HCT116 (cell line): ENCODE measurements around the gene TJAP1. TPM values are rescaled to one million over a fixed set of nuclear protein-coding genes. Genes with fewer than 3 reads are reported as not detected.

Experiments
- ATAC-seq: fragments of 200-7000 bp; cut with Tn5 transposase; 2 replicates; pipeline ENCODE4 v1.9.1; 2020; ENCODE audit warnings: mild to moderate bottlenecking, moderate library complexity
- BruUV-seq: library from RNA; stranded (reverse); fragments of 400-500 nt; replicated peaks from 2 replicates; lab custom pipeline; 2021; lab: Mats Ljungman, UMichigan
- CTCF ChIA-PET: fragments of 300-600 bp; sonication (Branson Sonifier 250); formaldehyde crosslinking; loops from one replicate; lab custom pipeline; 2021; ENCODE audit warnings: antibody characterized with exemption; lab: Charles Lee
- POLR2A ChIA-PET: fragments of 300-600, 350-600 bp; sonication (Branson Sonifier 250); formaldehyde crosslinking; loops from one replicate; lab custom pipeline; 2021; ENCODE audit warnings: antibody characterized with exemption; lab: Charles Lee
- RAD21 ChIA-PET, 2 experiments: fragments of 300-600 bp; sonication (Branson Sonifier 250); formaldehyde crosslinking; loops; one replicate each; lab custom pipeline; 2023; ENCODE audit warnings: low total read pairs in 2 of 2; ENCODE audit not compliant: uncharacterized antibody in 2 of 2, unreplicated experiment in 2 of 2, low non-redundant PET in 1 of 2; lab: Charles Lee
- DNase-seq: peaks from one replicate; pipeline ENCODE4 v3.0.0-alpha.2; 2010; ENCODE audit warnings: low read depth, low spot score
- H2AFZ ChIP-seq: fragments of 200-600 bp; shearing (Covaris generic), sonication (generic); 2 replicates; pipeline ENCODE4 v1.6.1; 2017; ENCODE audit warnings: low read depth, mixed run types, mixed read lengths, antibody characterized with exemption, low read length; ENCODE audit not compliant: poor library complexity, severe bottlenecking
- H3K27ac ChIP-seq: 2 replicates; pipeline ENCODE4 v1.5.1; 2012; ENCODE audit warnings: low read depth, low read length
- H3K27me3 ChIP-seq: fragments of 200-600 bp; sonication (generic); 2 replicates; pipeline ENCODE4 v1.6.1; 2016; ENCODE audit warnings: mixed run types, low read length, mixed read lengths; ENCODE audit not compliant: insufficient read depth
- H3K36me3 ChIP-seq, 2 experiments: fragments of 200-500 bp in 1 of 2; fragments of 200-600 bp in 1 of 2; sonication (Bioruptor generic) in 1 of 2; sonication (generic) in 1 of 2; 2 replicates each; pipeline versions ENCODE4 v1.5.1 to v1.6.1; 2014 to 2016; ENCODE audit warnings: low read length in 2 of 2, inconsistent platforms in 1 of 2, mixed read lengths in 1 of 2, mixed run types in 1 of 2; ENCODE audit not compliant: insufficient read depth in 2 of 2, control insufficient read depth in 1 of 2
- H3K4me1 ChIP-seq, 2 experiments: fragments of 200-600 bp in 1 of 2; sonication (generic) in 1 of 2; 2 replicates each; pipeline versions ENCODE4 v1.5.1 to v1.6.1; 2012 to 2017; ENCODE audit warnings: low read length in 2 of 2, inconsistent platforms in 1 of 2, mild to moderate bottlenecking in 1 of 2, mixed read lengths in 1 of 2, mixed run types in 1 of 2, moderate library complexity in 1 of 2; ENCODE audit not compliant: insufficient read depth in 2 of 2, control insufficient read depth in 1 of 2
- H3K4me2 ChIP-seq: fragments of 200-600 bp; sonication (generic); 2 replicates; pipeline ENCODE4 v1.6.1; 2017; ENCODE audit warnings: mixed run types, low read length, mixed read lengths
- H3K4me3 ChIP-seq, 2 experiments: fragments of 200-600 bp in 1 of 2; sonication (generic) in 1 of 2; replicated peaks in 1 of 2; 2 replicates each; pipeline ENCODE4 v1.5.1; 2011 to 2016; ENCODE audit warnings: low read length in 2 of 2, control low read depth in 1 of 2, low read depth in 1 of 2, mild to moderate bottlenecking in 1 of 2, mixed read lengths in 1 of 2, mixed run types in 1 of 2
- H3K79me2 ChIP-seq: fragments of 200-600 bp; sonication (generic); 2 replicates; pipeline ENCODE4 v1.6.1; 2017; ENCODE audit warnings: mild to moderate bottlenecking, mixed run types, low read length, moderate library complexity, mixed read lengths; ENCODE audit not compliant: insufficient read depth
- H3K9ac ChIP-seq: fragments of 200-600 bp; sonication (generic); 2 replicates; pipeline ENCODE4 v1.6.1; 2016; ENCODE audit warnings: low read length, mixed read lengths
- H3K9me2 ChIP-seq: fragments of 200-600 bp; sonication (generic), shearing (Covaris generic); 2 replicates; pipeline ENCODE4 v1.6.1; 2017; ENCODE audit warnings: mixed run types, mild to moderate bottlenecking, moderate library complexity; ENCODE audit not compliant: insufficient read depth
- H3K9me3 ChIP-seq, 2 experiments: fragments of 200-500 bp in 1 of 2; fragments of 200-600 bp in 1 of 2; sonication (Bioruptor generic) in 1 of 2; sonication (generic) in 1 of 2; 2 replicates each; pipeline ENCODE4 v1.6.1; 2014 to 2017; ENCODE audit warnings: low read length in 2 of 2, mixed read lengths in 2 of 2, inconsistent platforms in 1 of 2, low read depth in 1 of 2, mild to moderate bottlenecking in 1 of 2, mixed run types in 1 of 2, moderate library complexity in 1 of 2; ENCODE audit not compliant: control insufficient read depth in 1 of 2, insufficient read depth in 1 of 2
- H4K20me1 ChIP-seq: fragments of 200-600 bp; sonication (generic), shearing (Covaris generic); 2 replicates; pipeline ENCODE4 v1.6.1; 2017; ENCODE audit warnings: mixed run types, mild to moderate bottlenecking, moderate library complexity; ENCODE audit not compliant: insufficient read depth
- ATF3 ChIP-seq: IDR thresholded peaks from 2 replicates; pipeline ENCODE4 v1.6.1; 2012
- CBX3 ChIP-seq: IDR thresholded peaks from 2 replicates; pipeline ENCODE4 v1.6.1; 2012; ENCODE audit warnings: low read depth
- CTCF ChIP-seq, 3 experiments: fragments of 200-600 bp in 1 of 3; sonication (generic) in 1 of 3; IDR thresholded peaks in 2 of 3; conservative IDR thresholded peaks in 1 of 3; 2 replicates each; pipeline ENCODE4 v1.5.1; 2012 to 2017; ENCODE audit warnings: low read depth in 2 of 3, low read length in 2 of 3, antibody characterized with exemption in 1 of 3, borderline replicate concordance in 1 of 3, control low read depth in 1 of 3, mild to moderate bottlenecking in 1 of 3, mixed read lengths in 1 of 3, mixed run types in 1 of 3, moderate library complexity in 1 of 3; ENCODE audit not compliant: insufficient read depth in 1 of 3
- ELF1 ChIP-seq: IDR thresholded peaks from 2 replicates; pipeline ENCODE4 v1.6.1; 2012; ENCODE audit warnings: low read depth, borderline replicate concordance
- EZH2phosphoT487 ChIP-seq: fragments of 200-600 bp; IDR thresholded peaks from 2 replicates; pipeline ENCODE4 v1.6.1; 2018; ENCODE audit warnings: antibody characterized with exemption, borderline replicate concordance
- MAX ChIP-seq: IDR thresholded peaks from 2 replicates; pipeline ENCODE4 v1.6.1; 2012
- POLR2A ChIP-seq: IDR thresholded peaks from 2 replicates; pipeline ENCODE4 v1.7.0; 2011; ENCODE audit warnings: borderline replicate concordance; ENCODE audit not compliant: insufficient read depth, insufficient read length; ENCODE audit errors: extremely low read depth
- SP1 ChIP-seq: IDR thresholded peaks from 2 replicates; pipeline ENCODE4 v1.6.1; 2012; ENCODE audit warnings: low read depth
- TCF7L2 ChIP-seq: IDR thresholded peaks from 2 replicates; pipeline ENCODE4 v1.7.0; 2011; ENCODE audit warnings: borderline replicate concordance, inconsistent platforms; ENCODE audit not compliant: insufficient read depth, insufficient read length; ENCODE audit errors: extremely low read depth
- ZNF274 ChIP-seq: fragments of 200-500 bp; sonication (Bioruptor generic); IDR thresholded peaks from 2 replicates; pipeline ENCODE4 v1.6.1; 2014; ENCODE audit warnings: mild to moderate bottlenecking, low read depth, low read length, inconsistent platforms
- intact Hi-C: fragments of 100-400 bp; cut with micrococcal nuclease; formaldehyde crosslinking; loops from 2 replicates; pipeline ENCODE4 v1.10.0; 2022
- total RNA-seq: library from RNA; stranded (reverse); gene quantifications from one replicate; pipeline ENCODE4 v1.2.1, GENCODE V29; 2021; ENCODE audit not compliant: unreplicated experiment
- TF ChIP-seq, protein P1 (sequence below): IDR thresholded peaks from 2 replicates; pipeline ENCODE4 v1.6.1; 2011; ENCODE audit warnings: mild to moderate bottlenecking, low read length, moderate library complexity; ENCODE audit not compliant: insufficient replicate concordance; ENCODE audit errors: extremely low read depth

The TJAP1 gene
- total RNA-seq, 1 experiment from 2014 or later = 45.2 TPM

- Histone ChIP-seq H3K79me2 (peaks cover 63% of the 10 kb centered on the region), H3K4me2 (peak overlapping the region; percentile 92), H2AFZ (no peak overlapping the region), H3K9me2 (no peaks in the 10 kb centered on the region), H3K9ac (peak overlapping the region; percentile 98), H3K36me3 (peaks cover 45 to 56% of the 10 kb centered on the region in 2 experiments), H3K4me1 (peaks cover 14 to 21% of the 10 kb centered on the region in 2 experiments; a peak in 3 of 4 replicates), H3K4me3 (peak overlapping the region; percentile 92 to 100), H3K9me3 (no peaks in the 10 kb centered on the region), H3K27ac (peak overlapping the region; percentile 48), H3K27me3 (no peaks in the 10 kb centered on the region), H4K20me1 (0 out of 2 replicates have a peak, but pooled peaks cover 3% of the 10 kb centered on the region)
- RAD21 ChIA-PET = no interaction called here
- DNase-seq = no peak
- POLR2A ChIA-PET = interaction anchor here (1.5 kb wide), 1 partner anchor 112 kb away, joined by 3 read pairs; the partner anchor contains the start of gene GTPBP2
- no peak for TF ChIP-seq EZH2phosphoT487
- TF ChIP-seq MAX = no peak
- TF ChIP-seq ZNF274 = no peak
- TF ChIP-seq CTCF (IDR thresholded peaks at IDR 0.05 in 2 of 3, conservative IDR thresholded peaks at IDR 0.05 in 1 of 3; ENCODE audit: borderline replicate concordance in 1 of 3, insufficient read depth in 1 of 3, low read depth in 2 of 3, low read length in 2 of 3) = no peak
- no peak for TF ChIP-seq CBX3
- TF ChIP-seq ATF3 = no peak
- no peak for TF ChIP-seq POLR2A
- no peak for TF ChIP-seq ELF1
- TF ChIP-seq, protein P1, sequence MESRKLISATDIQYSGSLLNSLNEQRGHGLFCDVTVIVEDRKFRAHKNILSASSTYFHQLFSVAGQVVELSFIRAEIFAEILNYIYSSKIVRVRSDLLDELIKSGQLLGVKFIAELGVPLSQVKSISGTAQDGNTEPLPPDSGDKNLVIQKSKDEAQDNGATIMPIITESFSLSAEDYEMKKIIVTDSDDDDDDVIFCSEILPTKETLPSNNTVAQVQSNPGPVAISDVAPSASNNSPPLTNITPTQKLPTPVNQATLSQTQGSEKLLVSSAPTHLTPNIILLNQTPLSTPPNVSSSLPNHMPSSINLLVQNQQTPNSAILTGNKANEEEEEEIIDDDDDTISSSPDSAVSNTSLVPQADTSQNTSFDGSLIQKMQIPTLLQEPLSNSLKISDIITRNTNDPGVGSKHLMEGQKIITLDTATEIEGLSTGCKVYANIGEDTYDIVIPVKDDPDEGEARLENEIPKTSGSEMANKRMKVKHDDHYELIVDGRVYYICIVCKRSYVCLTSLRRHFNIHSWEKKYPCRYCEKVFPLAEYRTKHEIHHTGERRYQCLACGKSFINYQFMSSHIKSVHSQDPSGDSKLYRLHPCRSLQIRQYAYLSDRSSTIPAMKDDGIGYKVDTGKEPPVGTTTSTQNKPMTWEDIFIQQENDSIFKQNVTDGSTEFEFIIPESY = no peak
- no peak for TF ChIP-seq SP1
- no peak for TF ChIP-seq TCF7L2
- intact Hi-C loops = loop anchor here (5.0 kb wide), 1 partner anchor 345 kb away; the partner anchor contains the start of gene SRF
- CTCF ChIA-PET = interaction anchor here (2.7 kb wide), 1 partner anchor 11 kb away, joined by 12 read pairs; no protein-coding TSS in a partner anchor
- ATAC-seq = no peak
- no TSS peak for BruUV-seq
Observed at GRCh38 chr6:43517505-43518357, 40.4 kb downstream of the TJAP1 start.
